ENCODE measurements around the gene MAN2A2. TPM values are rescaled to one million over a fixed set of nuclear protein-coding genes. Genes with fewer than 3 reads are reported as not detected.

Gene MAN2A2
- total RNA-seq, 2 donors from 2014 or later = 79.3 to 83.2 TPM

DNA sequence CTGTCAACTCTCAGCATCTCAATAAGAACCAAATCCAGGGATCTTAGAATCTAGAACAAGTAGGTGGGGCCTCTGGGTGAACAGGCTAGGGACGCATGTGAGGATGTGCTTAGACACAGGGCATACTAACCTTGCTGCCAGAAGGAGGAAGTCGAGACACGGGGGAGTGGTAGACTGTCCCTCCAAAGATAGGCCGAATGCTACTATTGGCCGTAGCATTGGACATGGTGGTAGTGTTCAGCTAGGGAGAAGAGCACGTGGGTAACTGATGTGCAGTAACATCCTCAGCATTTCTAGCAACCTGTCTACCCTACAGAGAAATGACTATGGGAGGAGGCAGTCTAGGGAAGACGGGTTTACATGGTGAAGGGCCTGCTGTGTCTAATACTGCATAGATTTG lies 67.2 kb downstream of the MAN2A2 start:
- intact Hi-C loops (cut with DNase I) = no loop called here
- DNase-seq = no peak
- ATAC-seq = no peak

- ATAC-seq (no peak), DNase-seq (no peak)
- intact Hi-C loops (cut with DNase I) = no loop called here
Observed at GRCh38 chr15:90972133-90972532, 69.0 kb downstream of the MAN2A2 start.

Other genes starting within 250 kb of the MAN2A2 start
- 10 to 100 TPM; 13.8 to 14.9 TPM for gene BLM, start 186.0 kb upstream of the MAN2A2 start, total RNA-seq
- gene FURIN, start 34.7 kb upstream of the MAN2A2 start, total RNA-seq = 10 to 100 TPM; 57.7 to 78.6 TPM
- 10 to 100 TPM; 26.9 to 29.2 TPM for gene FES, start 18.8 kb upstream of the MAN2A2 start, total RNA-seq
- gene HDDC3, start 29.2 kb downstream of the MAN2A2 start, total RNA-seq = 10 to 100 TPM; 12.2 to 17.1 TPM
- gene UNC45A, start 32.0 kb downstream of the MAN2A2 start, total RNA-seq = 10 to 100 TPM; 27.3 to 29.5 TPM
- 10 to 100 TPM in 1 of 2 donors, 1 to 10 TPM in 1; 8.4 to 10.6 TPM for gene RCCD1, start 51.6 kb downstream of the MAN2A2 start, total RNA-seq
- gene PRC1, start 91.2 kb downstream of the MAN2A2 start, total RNA-seq = 1 to 10 TPM; 6.2 to 6.9 TPM
- 1 to 10 TPM; 8.7 to 8.8 TPM for gene VPS33B, start 119.3 kb downstream of the MAN2A2 start, total RNA-seq
- 1 to 10 TPM; 1.2 to 1.8 TPM for gene SV2B, start 197.0 kb downstream of the MAN2A2 start, total RNA-seq

Measured in left cardiac atrium (tissue), 4 donors.